Stimulated activated CD4-positive, alpha-beta T cell treated with anti-CD3 and anti-CD28 coated beads, Interleukin-1b, Interleukin-23, amount 100 ng/mL, for 48 hours (primary cell): ENCODE data around the gene DIP2B.
"Not testable (repeated sequence)": the region's sequence is repeated elsewhere in the genome, so short reads cannot be mapped to it uniquely, and the experiment has no call there.

Experiments used
- DNase-seq: peaks from one replicate; pipeline ENCODE4 v3.0.0-alpha.2; 2020

Gene DIP2B

GRCh38 chr12:50521781-50522180 lies 17.0 kb downstream of the DIP2B start:
- DNase-seq: not testable (repeated sequence)

- no peak for DNase-seq
Measured at GRCh38 chr12:50523772-50524171, 19.0 kb downstream of the DIP2B start.

DNA sequence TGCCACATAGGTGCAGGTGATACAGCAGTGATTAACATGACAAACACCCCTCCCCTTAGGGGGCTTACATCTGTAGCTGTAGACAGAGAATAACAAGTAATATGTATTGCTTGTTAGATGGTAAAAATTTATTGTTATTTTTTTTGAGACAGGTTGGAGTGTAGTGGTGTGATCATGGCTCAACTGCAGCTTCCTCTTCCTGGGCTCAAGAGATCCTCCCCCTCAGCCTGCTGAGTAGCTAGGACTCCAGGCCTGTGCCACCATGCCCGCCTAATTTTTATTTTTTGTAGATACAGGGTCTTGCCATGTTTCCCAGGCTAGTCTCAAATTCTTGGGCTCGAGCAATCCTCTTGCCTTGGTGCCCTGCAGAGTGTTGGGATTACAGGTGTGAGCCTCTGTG lies 19.8 kb downstream of the DIP2B start:
- no peak for DNase-seq

- no peak for DNase-seq
Measured at GRCh38 chr12:50525422-50525821, 20.6 kb downstream of the DIP2B start.

GRCh38 chr12:50527359-50527726 lies 22.6 kb downstream of the DIP2B start:
- DNase-seq: no peak

DNA sequence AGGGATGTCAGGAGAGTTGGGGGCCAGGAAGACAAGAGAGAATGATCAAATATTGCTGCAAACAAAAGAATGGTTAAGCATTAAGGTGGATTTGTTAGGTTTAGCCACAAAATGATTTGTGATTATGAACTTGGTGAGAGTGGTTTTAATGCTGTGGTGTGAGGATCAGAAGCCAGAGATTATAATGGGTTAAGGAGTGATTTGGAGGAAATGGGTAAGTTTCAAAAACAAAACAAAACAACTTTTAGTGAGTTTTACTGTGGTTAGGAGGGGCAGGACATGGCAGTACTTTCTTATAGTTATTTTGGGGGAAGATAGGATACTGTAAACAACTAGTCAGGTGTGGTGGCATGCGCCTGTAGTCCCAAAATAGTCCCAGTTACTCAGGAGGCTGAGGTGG lies 24.0 kb downstream of the DIP2B start:
- no peak for DNase-seq

- no peak for DNase-seq
Measured at GRCh38 chr12:50529345-50529744, 24.6 kb downstream of the DIP2B start.

- DNase-seq: no peak
Measured at GRCh38 chr12:50530532-50530931, 25.7 kb downstream of the DIP2B start.

- DNase-seq: no peak
Measured at GRCh38 chr12:50533203-50533584, 28.4 kb downstream of the DIP2B start.

- DNase-seq: no peak
Measured at GRCh38 chr12:50533971-50534370, 29.2 kb downstream of the DIP2B start.

DNA sequence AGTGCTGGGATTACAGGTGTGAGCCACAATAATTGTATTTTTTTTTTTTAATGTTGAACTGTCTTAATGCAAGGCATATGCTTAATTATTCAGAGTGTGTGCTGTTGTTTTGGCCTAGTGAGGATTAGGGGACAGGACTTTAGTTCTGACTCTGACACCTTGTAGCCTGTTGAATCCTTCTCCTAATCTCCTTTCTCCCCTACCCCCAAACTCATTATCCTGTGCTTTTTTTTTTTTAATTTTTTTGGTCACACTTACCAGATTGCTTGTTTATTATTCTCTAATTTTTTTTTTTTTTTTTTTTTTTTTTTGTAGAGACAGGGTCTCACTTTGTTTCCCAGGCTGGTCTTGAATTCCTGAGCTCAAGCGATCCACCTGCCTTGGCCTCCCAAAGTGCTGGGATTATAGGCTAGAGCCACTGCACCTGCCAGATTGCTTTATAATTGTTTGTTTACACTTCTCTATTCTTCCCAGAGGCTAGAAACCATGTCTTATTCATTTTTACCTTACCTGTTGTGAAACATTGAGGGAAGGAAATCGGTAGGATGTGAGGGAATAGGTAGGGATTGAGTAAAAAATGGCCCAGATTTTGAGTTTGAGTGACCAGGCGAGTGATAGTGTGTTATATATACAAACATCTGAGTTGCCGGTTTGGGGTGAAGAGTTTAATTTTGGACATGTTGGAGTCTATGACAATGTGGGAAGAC lies 32.2 kb downstream of the DIP2B start:
- no peak for DNase-seq

DNA sequence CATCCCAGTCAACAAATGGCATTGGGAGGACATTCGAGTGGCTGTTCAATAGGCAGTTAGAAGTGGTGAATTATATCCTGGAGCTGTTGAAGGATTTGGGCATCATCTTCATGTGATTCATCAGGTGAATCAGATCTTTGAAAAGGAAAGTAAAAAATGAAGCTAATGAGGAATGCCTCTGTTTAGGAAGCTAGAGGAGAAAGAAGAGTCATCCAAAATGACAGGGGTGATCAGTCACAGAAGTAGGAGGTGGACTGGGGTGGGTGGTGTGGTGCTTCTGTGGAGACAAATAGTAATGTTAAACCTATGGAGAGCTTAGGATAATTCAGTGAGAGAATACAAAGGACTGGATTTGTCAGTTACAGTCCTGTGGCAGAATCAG lies 32.7 kb downstream of the DIP2B start:
- DNase-seq: no peak

GRCh38 chr12:50538182-50538581 lies 33.4 kb downstream of the DIP2B start:
- DNase-seq: no peak

DNA sequence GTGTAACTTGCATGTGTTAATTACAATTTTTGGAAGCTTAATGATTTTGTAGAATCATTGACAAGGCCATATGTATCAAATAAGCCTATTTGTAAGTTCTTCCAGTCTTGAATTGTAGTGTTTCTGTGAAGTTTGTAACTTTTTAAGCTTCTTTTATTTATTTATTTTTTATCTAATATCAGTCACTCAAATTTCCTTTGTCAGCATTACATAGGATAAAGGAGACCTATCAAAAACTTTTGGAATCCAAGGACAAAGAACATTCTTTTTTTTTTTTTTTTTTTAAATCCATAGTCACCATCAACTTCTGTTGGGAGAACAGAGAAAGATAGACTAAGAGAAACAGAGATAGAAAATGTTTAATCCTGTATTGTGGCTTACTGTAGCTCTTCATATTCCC lies 36.4 kb downstream of the DIP2B start:
- DNase-seq: no peak

GRCh38 chr12:50542448-50542847 lies 37.7 kb downstream of the DIP2B start:
- peak; percentile 58 for DNase-seq

DNA sequence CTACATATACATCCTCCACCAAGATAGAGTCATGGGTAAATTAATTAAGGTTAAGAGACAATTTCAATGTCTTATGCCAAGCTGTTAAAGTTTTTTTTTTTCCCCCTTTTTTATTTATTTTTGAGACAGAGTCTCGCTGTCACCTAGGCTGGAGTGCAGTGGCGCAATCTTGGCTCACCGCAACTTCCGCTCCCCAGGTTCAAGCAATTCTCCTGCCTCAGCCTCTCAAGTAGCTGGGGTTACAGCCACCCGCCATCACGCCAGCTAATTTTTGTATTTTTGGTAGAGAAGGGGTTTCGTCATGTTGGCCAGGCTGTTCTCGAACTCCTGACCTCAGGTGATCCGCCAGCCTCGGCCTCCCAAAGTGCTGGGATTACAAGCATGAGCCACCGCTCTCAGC lies 38.4 kb downstream of the DIP2B start:
- not testable (repeated sequence) for DNase-seq

GRCh38 chr12:50545213-50545612 lies 40.4 kb downstream of the DIP2B start:
- DNase-seq: no peak

- no peak for DNase-seq
Measured at GRCh38 chr12:50545786-50546185, 41.0 kb downstream of the DIP2B start.

GRCh38 chr12:50546441-50547318 lies 41.9 kb downstream of the DIP2B start:
- DNase-seq: no peak

DNA sequence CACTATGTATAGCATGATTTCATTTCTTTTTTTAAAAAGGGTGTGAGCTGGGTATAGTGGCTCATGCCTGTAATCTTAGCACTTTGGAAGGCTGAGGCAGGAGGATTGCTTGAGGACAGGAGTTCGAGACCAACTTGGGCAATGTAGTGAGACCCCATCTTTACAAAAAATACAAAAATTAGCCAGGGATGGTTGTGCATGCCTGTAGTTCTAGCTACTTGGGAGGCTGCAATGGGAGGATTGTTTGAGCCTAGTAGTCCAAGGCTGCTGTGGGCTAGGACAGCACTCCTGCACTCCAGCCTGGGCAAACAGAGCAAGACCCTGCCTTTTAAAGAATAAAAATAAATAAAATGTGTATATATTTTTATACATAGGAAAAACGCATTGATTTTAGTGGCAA lies 43.0 kb downstream of the DIP2B start:
- no peak for DNase-seq

DNA sequence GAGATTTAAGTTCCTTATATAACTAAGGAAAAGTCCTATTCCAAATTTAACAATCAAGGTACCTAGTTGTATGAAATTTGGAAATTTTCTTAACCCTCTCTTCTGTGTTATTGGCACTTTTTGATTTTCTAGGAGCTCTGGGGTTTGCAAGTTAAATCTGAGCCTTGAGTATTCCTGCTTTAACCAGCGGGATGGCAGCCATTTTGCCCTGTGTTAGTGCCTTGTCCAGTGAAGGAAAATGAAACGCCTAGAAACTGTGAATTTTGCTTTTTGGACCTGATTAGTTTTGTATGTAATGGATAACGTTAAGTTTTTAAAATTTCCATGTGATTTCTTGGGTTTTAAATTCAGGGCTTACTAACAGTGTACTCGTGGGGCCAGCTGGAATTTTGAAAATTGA lies 45.1 kb downstream of the DIP2B start:
- no peak for DNase-seq

- DNase-seq: no peak
Measured at GRCh38 chr12:50550530-50551223, 45.9 kb downstream of the DIP2B start.

- no peak for DNase-seq
Measured at GRCh38 chr12:50551866-50552265, 47.1 kb downstream of the DIP2B start.

- DNase-seq: no peak
Measured at GRCh38 chr12:50554651-50555050, 49.9 kb downstream of the DIP2B start.
